Measurements from ENCODE around the gene MSI2.

GRCh38 chr17:57512691-57513090, 256.4 kb downstream of the MSI2 start:
- no peak for TF ChIP-seq MAZ (CRISPR knock-in tag; conservative IDR thresholded peaks at IDR 0.05 in 1 of 2, IDR thresholded peaks at IDR 0.05 in 1 of 2)
- TF ChIP-seq EZH2 (IDR thresholded peaks at IDR 0.05; ENCODE audit: borderline replicate concordance, low read depth, low read length), result no peak
- TF ChIP-seq CTCF (IDR thresholded peaks at IDR 0.05 in 2 of 3, conservative IDR thresholded peaks at IDR 0.05 in 1 of 3; ENCODE audit: insufficient read depth in 2 of 3, low read depth in 1 of 3, low read length in 3 of 3), result no peak
- no peak for TF ChIP-seq MYC (IDR thresholded peaks at IDR 0.05; ENCODE audit: low read depth, low read length)
- no peak for TF ChIP-seq MYC (CRISPR knock-in tag; IDR thresholded peaks at IDR 0.05; ENCODE audit: borderline replicate concordance, low read depth)
- TF ChIP-seq ZNF274 (IDR thresholded peaks at IDR 0.05; ENCODE audit: borderline replicate concordance, low read depth, low read length), result no peak

Measured in K562 (cell line).